Common myeloid progenitor, CD34-positive (primary cell): Measurements from ENCODE around the gene LGR6.

Source experiments
- CTCF ChIA-PET: fragments of 350-600 bp; sonication (Branson Sonifier 250); formaldehyde crosslinking; loops from one replicate; lab custom pipeline; 2021; ENCODE audit warnings: antibody characterized with exemption; lab: Charles Lee
- POLR2A ChIA-PET: fragments of 350-600 bp; sonication (Branson Sonifier 250); formaldehyde crosslinking; loops from one replicate; lab custom pipeline; 2021; ENCODE audit warnings: antibody characterized with exemption; lab: Charles Lee
- DNase-seq, 3 donors: peaks; one replicate each; pipeline versions ENCODE4 v3.0.0 to v3.0.0-alpha.2; 2013
- H3K27ac ChIP-seq, 2 experiments: 1 replicate in 1 of 2; 2 replicates in 1 of 2; pipeline ENCODE4 v1.7.0; 2013; ENCODE audit warnings: inconsistent platforms in 2 of 2, low read length in 2 of 2, mild to moderate bottlenecking in 2 of 2, low read depth in 1 of 2, moderate library complexity in 1 of 2; ENCODE audit not compliant: severe bottlenecking in 2 of 2, insufficient read depth in 1 of 2, poor library complexity in 1 of 2
- H3K27me3 ChIP-seq, 5 experiments: replicated peaks in 2 of 5; 1 replicate in 3 of 5; 2 replicates in 2 of 5; pipeline versions ENCODE4 v1.6.1 to v1.7.0; 2013; ENCODE audit warnings: low read length in 4 of 5, mild to moderate bottlenecking in 2 of 5, moderate library complexity in 2 of 5, inconsistent platforms in 1 of 5; ENCODE audit not compliant: insufficient read depth in 5 of 5, control insufficient read depth in 4 of 5
- H3K36me3 ChIP-seq, 4 experiments: 1 replicate in 2 of 4; 2 replicates in 2 of 4; pipeline versions ENCODE4 v1.6.1 to v1.7.0; 2013; ENCODE audit warnings: low read length in 3 of 4, control low read depth in 1 of 4, mild to moderate bottlenecking in 1 of 4; ENCODE audit not compliant: control insufficient read depth in 4 of 4, insufficient read depth in 4 of 4
- H3K4me1 ChIP-seq, 4 experiments: 1 replicate in 3 of 4; 2 replicates in 1 of 4; pipeline versions ENCODE4 v1.6.1 to v1.7.1; 2013; ENCODE audit warnings: low read length in 3 of 4, mild to moderate bottlenecking in 3 of 4, control low read depth in 1 of 4, inconsistent platforms in 1 of 4, moderate library complexity in 1 of 4; ENCODE audit not compliant: control insufficient read depth in 4 of 4, insufficient read depth in 4 of 4; ENCODE audit errors: control extremely low read depth in 1 of 4
- H3K4me3 ChIP-seq, 7 experiments: 1 replicate in 4 of 7; 2 replicates in 3 of 7; pipeline versions ENCODE4 v1.5.1 to v1.7.0; 2013; ENCODE audit warnings: mild to moderate bottlenecking in 7 of 7, low read length in 6 of 7, moderate library complexity in 6 of 7, inconsistent platforms in 2 of 7, low read depth in 2 of 7, control low read depth in 1 of 7; ENCODE audit not compliant: insufficient read depth in 4 of 7, control insufficient read depth in 1 of 7; ENCODE audit errors: extremely low read depth in 1 of 7
- H3K9me3 ChIP-seq, 5 experiments: 1 replicate in 4 of 5; 2 replicates in 1 of 5; pipeline versions ENCODE4 v1.6.1 to v1.7.1; 2013; ENCODE audit warnings: low read length in 4 of 5, mild to moderate bottlenecking in 2 of 5, inconsistent platforms in 1 of 5, low read depth in 1 of 5, moderate library complexity in 1 of 5; ENCODE audit not compliant: control insufficient read depth in 4 of 5, insufficient read depth in 2 of 5; ENCODE audit errors: control extremely low read depth in 1 of 5
- WGBS: methylation state at CpG from one replicate; pipeline ENCODE4 v1.1.5; 2013; ENCODE audit not compliant: insufficient coverage; 5-methylcytosine and 5-hydroxymethylcytosine counted together

Gene LGR6

DNA sequence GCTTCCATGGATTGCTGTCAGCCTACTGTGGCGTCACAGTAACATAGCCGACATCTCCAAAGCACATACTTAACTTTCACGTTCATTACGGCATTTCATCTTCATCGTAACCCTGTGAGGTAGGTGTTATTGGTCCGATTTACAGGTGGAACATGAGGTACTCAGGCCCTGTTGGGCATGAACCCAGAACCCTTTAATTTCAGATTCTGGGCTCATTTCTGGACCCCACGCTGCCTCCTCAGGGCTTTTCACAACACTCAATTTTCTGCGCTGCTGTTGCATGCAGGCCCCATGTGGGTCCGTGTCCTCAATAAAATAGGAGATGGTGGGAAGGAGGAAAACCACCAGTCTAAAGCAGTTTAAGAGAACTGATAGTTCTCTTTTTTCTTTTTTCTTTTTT lies 108.6 kb downstream of the LGR6 start:
- no peak for DNase-seq
- Histone ChIP-seq H3K4me3 (no peak overlapping the region), H3K27me3 (peaks cover 0 to 5% (median 0%) of the 10 kb centered on the region in 5 experiments), H3K4me1 (no peaks in the 10 kb centered on the region), H3K27ac (no peak overlapping the region), H3K36me3 (no peaks in the 10 kb centered on the region), H3K9me3 (no peaks in the 10 kb centered on the region)
- POLR2A ChIA-PET, result no interaction called here
- 100% methylated on average over 2 of the region's 9 CpGs for WGBS
- CTCF ChIA-PET, result interaction anchor here (0.8 to 2.2 kb wide), 3 partner anchors 12 to 14 kb away, joined by 3 to 13 read pairs (median 3); no protein-coding TSS in a partner anchor

DNA sequence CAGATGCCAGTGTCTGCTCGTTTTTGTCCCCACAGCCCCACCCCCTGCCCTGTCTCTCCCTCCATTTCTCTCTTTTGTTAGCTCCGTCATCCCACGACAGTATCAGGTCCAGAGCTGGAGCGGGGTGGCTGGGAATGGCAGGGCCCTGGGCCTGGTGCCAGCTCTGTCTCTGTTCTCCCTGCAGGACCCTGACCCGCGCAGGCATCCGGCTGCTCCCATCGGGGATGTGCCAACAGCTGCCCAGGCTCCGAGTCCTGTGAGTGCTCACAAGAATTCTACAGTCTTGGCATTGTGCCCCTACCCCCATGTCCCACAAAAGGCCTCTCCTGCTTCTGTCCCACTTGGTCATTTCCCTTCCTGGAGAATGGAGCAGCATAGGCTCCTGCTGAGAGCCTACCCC lies 110.8 kb downstream of the LGR6 start:
- no peak for DNase-seq
- Histone ChIP-seq H3K27me3 (peaks cover 0 to 14% (median 0%) of the 10 kb centered on the region in 5 experiments), H3K27ac (no peak overlapping the region), H3K4me1 (peaks cover 0 to 3% (median 0%) of the 10 kb centered on the region in 4 experiments), H3K36me3 (no peaks in the 10 kb centered on the region), H3K4me3 (no peak overlapping the region), H3K9me3 (no peaks in the 10 kb centered on the region)
- ChIA-PET CTCF (interaction anchor here (0.7 to 3.5 kb wide), 6 partner anchors 11 to 119 kb away, joined by 3 to 29 read pairs (median 4); no protein-coding TSS in a partner anchor), POLR2A (interaction anchor here (0.6 kb wide), 2 partner anchors 42 to 171 kb away, joined by 3 read pairs; no protein-coding TSS in a partner anchor)
- 95% methylated on average over 9 of the region's 9 CpGs for WGBS

DNA sequence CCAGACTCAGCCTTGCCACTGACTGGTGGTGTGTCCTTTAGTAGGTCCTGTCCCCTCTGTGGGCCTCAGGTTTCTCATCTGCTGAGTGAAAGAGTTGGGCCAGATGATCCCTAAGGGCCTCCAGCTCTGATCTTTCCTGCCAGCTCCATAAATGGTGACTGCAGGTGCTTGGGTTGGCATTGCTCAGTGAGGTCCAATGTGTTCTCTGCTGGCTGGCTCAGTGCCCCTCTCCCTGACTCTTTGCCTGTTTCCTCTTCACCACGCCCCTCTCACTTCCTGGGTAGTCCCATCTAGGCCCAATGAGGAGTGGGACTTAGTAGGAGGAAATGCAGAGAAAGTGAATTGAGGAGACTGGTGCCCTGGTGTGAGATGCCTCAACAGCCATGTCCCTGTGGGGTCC lies 111.6 kb downstream of the LGR6 start:
- no peak for DNase-seq
- H3K27ac ChIP-seq, result no peak overlapping the region
- no peak overlapping the region for H3K4me3 ChIP-seq
- H3K9me3 ChIP-seq, result no peaks in the 10 kb centered on the region
- ChIA-PET POLR2A (no interaction called here), CTCF (interaction anchor here (1.0 to 3.5 kb wide), 5 partner anchors 10 to 119 kb away, joined by 3 to 29 read pairs (median 5); no protein-coding TSS in a partner anchor)
- H3K27me3 ChIP-seq, result peaks cover 0 to 15% (median 0%) of the 10 kb centered on the region in 5 experiments
- peaks cover 0 to 3% (median 0%) of the 10 kb centered on the region in 4 experiments for H3K4me1 ChIP-seq
- no peaks in the 10 kb centered on the region for H3K36me3 ChIP-seq
- WGBS, result no CpG with 5 or more reads among the region's 1 CpG

DNA sequence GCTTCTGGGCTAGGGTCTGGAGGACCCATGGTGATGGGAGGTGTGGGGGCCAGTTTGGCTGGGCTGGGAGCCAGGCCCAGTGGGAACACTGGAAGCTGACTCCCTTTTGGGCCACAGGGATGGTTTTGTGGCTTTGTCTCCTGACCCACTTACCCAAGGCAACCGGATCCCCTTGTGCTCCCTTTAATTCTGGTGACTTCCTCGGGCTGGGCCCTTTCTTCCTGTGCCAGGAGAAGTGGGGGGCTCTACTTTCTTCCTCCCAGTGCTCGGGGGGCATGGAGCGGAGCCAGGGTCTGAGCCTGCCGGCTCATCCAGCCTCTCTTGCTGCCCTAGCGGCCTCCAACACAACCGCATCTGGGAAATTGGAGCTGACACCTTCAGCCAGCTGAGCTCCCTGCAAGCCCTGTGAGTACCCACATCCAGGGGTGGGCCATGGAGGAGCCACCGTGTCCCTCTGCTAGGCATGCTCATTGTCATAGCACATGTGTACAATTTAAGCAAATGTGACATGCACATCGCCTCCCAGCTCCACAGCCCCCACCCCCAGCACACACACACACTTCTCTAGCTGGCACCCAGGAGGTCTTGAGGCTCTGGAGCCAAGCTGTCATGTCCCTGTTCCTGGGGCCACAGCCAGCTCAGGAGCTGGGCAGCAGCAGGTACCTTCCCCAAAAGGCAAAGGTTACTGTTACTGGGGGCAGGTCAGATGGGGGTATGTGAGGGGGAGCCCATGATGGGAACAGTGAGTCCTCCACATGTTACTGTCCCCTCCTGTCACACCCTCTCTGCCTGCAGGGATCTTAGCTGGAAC lies 113.1 kb downstream of the LGR6 start:
- Histone ChIP-seq H3K9me3 (no peaks in the 10 kb centered on the region), H3K36me3 (no peaks in the 10 kb centered on the region), H3K4me1 (peaks cover 0 to 3% (median 0%) of the 10 kb centered on the region in 4 experiments), H3K27me3 (peaks cover 0 to 17% (median 2%) of the 10 kb centered on the region in 5 experiments), H3K4me3 (no peak overlapping the region), H3K27ac (no peak overlapping the region)
- WGBS, result 86% methylated on average over 9 of the region's 9 CpGs
- DNase-seq, result no peak
- ChIA-PET POLR2A (interaction anchor here (0.6 kb wide), 1 partner anchor 69 kb away, joined by 3 read pairs; no protein-coding TSS in a partner anchor), CTCF (interaction anchor here (1.0 to 3.5 kb wide), 4 partner anchors 9 to 121 kb away, joined by 3 to 29 read pairs (median 6); no protein-coding TSS in a partner anchor)

DNA sequence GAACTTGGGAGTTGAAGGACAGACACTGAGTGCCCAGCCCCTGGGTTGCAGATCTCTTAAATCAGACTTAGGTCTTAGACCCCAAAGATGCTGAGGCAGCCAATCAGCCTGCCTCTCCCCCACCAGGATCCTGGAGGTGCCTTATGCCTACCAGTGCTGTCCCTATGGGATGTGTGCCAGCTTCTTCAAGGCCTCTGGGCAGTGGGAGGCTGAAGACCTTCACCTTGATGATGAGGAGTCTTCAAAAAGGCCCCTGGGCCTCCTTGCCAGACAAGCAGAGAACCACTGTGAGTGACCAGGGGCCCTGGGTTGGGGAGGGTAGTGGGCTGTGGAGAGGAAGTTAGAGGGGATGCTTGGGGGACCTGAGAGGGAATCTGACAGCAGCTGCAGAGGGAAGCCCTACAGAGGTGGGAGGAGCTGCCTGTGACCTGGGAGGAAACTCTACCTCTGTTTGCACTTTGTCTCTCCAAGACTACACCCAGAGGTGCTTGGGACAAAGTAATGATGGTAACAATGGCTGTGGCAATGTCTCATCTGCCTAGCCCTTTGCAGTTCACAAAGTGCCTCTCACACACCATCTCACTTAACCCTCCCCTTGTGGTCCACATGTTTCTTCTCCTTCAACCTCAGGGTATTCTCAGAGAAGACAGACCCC lies 116.6 kb downstream of the LGR6 start:
- ChIA-PET CTCF (interaction anchor here (1.1 to 2.7 kb wide), 2 partner anchors 7 to 35 kb away, joined by 3 to 10 read pairs; no protein-coding TSS in a partner anchor), POLR2A (no interaction called here)
- H3K27me3 ChIP-seq, result peaks cover 0 to 26% (median 7%) of the 10 kb centered on the region in 5 experiments

DNA sequence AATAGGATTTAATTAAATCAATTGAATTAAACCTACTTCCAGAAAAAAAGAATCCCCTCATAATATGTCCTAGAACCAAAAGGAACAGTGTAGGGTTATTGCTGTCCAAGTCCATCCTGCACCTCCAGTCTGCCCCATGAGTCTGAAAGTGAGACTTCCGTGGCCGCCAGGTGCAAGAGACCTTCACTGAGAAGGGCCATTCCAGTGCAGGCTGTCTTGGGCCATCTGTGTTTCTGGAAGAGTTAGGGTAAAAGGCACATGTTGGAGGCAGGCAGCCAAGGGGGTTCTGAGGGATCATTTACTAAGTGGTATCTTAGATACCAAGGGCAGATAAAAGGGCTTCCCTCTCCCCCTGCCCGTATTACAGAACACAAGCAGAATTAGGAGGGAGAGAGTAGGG lies 117.1 kb downstream of the LGR6 start:
- no peaks in the 10 kb centered on the region for H3K9me3 ChIP-seq
- ChIA-PET POLR2A (no interaction called here), CTCF (no interaction called here)
- peaks cover 0 to 9% (median 0%) of the 10 kb centered on the region in 4 experiments for H3K4me1 ChIP-seq
- no peak overlapping the region for H3K4me3 ChIP-seq
- DNase-seq, result no peak
- 89% methylated on average over 3 of the region's 3 CpGs for WGBS
- H3K36me3 ChIP-seq, result no peaks in the 10 kb centered on the region
- H3K27me3 ChIP-seq, result peaks cover 0 to 25% (median 7%) of the 10 kb centered on the region in 5 experiments
- no peak overlapping the region for H3K27ac ChIP-seq

More for the DNA sequence above, 116.6 kb downstream of the LGR6 start:
- H3K36me3 ChIP-seq, result no peaks in the 10 kb centered on the region
- H3K4me1 ChIP-seq, result peaks cover 0 to 9% (median 0%) of the 10 kb centered on the region in 4 experiments
- H3K27ac ChIP-seq, result no peak overlapping the region
- no peak for DNase-seq
- no peak overlapping the region for H3K4me3 ChIP-seq
- no peaks in the 10 kb centered on the region for H3K9me3 ChIP-seq
